HepG2 (cell line): ENCODE results near the gene GPR89A. TPM values are rescaled to one million over a fixed set of nuclear protein-coding genes. Genes with fewer than 3 reads are reported as not detected.

Source experiments
- ATAC-seq: fragments of 200-7000 bp; cut with Tn5 transposase; 3 replicates; pipeline ENCODE4 v1.9.1; 2020; ENCODE audit warnings: mild to moderate bottlenecking, moderate library complexity
- BruUV-seq: library from RNA; stranded (reverse); fragments of 400-500 nt; replicated peaks from 2 replicates; lab custom pipeline; 2021; lab: Mats Ljungman, UMichigan
- CTCF ChIA-PET: fragments of 300-600 bp; formaldehyde crosslinking; extraction: SDS; loops from one replicate; lab custom pipeline; 2021; ENCODE audit warnings: low total read pairs, inconsistent platforms, low intra/inter-chr PET ratio; lab: Yijun Ruan, JAX
- POLR2A ChIA-PET: fragments of 350-600 bp; sonication (Branson Sonifier 250); formaldehyde crosslinking; loops from one replicate; lab custom pipeline; 2020; ENCODE audit warnings: antibody characterized with exemption, inconsistent platforms; lab: Yijun Ruan, JAX
- DNase-seq: peaks from one replicate; pipeline ENCODE4 v3.0.0-alpha.2; 2015; ENCODE audit warnings: low spot score
- FAIRE-seq: peaks from 3 replicates; lab custom pipeline; 2011; peaks lifted over from hg19 to GRCh38; lab: Jason Lieb, UNC
- H2AFZ ChIP-seq: one replicate; pipeline ENCODE4 v1.6.1; 2011; ENCODE audit warnings: low read length, inconsistent platforms
- H3K27ac ChIP-seq: fragments of 300-600 bp; 3 replicates; pipeline ENCODE4 v1.8.0; 2011; ENCODE audit warnings: mixed run types, mild to moderate bottlenecking, mixed read lengths, low read length, inconsistent platforms; ENCODE audit not compliant: insufficient read depth; ENCODE audit errors: extremely low read length
- H3K27me3 ChIP-seq, 2 experiments: fragments of 200-600 bp in 1 of 2; 2 replicates in 1 of 2; 3 replicates in 1 of 2; pipeline versions ENCODE4 v1.6.0 to v1.8.0; 2011; ENCODE audit warnings: low read length in 2 of 2, mild to moderate bottlenecking in 2 of 2, moderate library complexity in 2 of 2, inconsistent platforms in 1 of 2; ENCODE audit not compliant: insufficient read depth in 2 of 2, control insufficient read depth in 1 of 2
- H3K36me3 ChIP-seq, 2 experiments: fragments of 200-600 bp in 1 of 2; replicated peaks in 1 of 2; 2 replicates in 1 of 2; 3 replicates in 1 of 2; pipeline versions ENCODE4 v1.5.1 to v1.8.0; 2011; ENCODE audit warnings: low read length in 2 of 2, inconsistent platforms in 1 of 2; ENCODE audit not compliant: insufficient read depth in 2 of 2, control insufficient read depth in 1 of 2
- H3K4me1 ChIP-seq: 2 replicates; pipeline ENCODE4 v1.5.1; 2012; ENCODE audit warnings: low read length, inconsistent platforms; ENCODE audit not compliant: insufficient read depth
- H3K4me2 ChIP-seq: 2 replicates; pipeline ENCODE4 v1.6.0; 2011; ENCODE audit warnings: low read depth, low read length, inconsistent platforms
- H3K4me3 ChIP-seq, 3 experiments: fragments of 200-600 bp in 1 of 3; sonication (generic), shearing (Covaris generic) in 1 of 3; replicated peaks in 1 of 3; 2 replicates each; pipeline ENCODE4 v1.5.1; 2011 to 2016; ENCODE audit warnings: low read length in 3 of 3, inconsistent platforms in 2 of 3, low read depth in 2 of 3, mild to moderate bottlenecking in 2 of 3, control low read depth in 1 of 3, mixed read lengths in 1 of 3; ENCODE audit not compliant: insufficient read depth in 1 of 3
- H3K79me2 ChIP-seq: one replicate; pipeline ENCODE4 v1.6.1; 2011; ENCODE audit warnings: low read length, inconsistent platforms; ENCODE audit not compliant: insufficient read depth
- H3K9ac ChIP-seq: 2 replicates; pipeline ENCODE4 v1.6.0; 2011; ENCODE audit warnings: mild to moderate bottlenecking, low read depth, low read length, inconsistent platforms; ENCODE audit not compliant: insufficient read depth
- H3K9me3 ChIP-seq: 2 replicates; pipeline ENCODE4 v1.5.1; 2012; ENCODE audit warnings: mild to moderate bottlenecking, low read length
- H4K20me1 ChIP-seq: 2 replicates; pipeline ENCODE4 v1.6.0; 2011; ENCODE audit warnings: inconsistent platforms, mild to moderate bottlenecking, low read length, moderate library complexity; ENCODE audit not compliant: insufficient read depth
- ARNTL ChIP-seq: sonication (generic); formaldehyde crosslinking; IDR thresholded peaks from 2 replicates; pipeline ENCODE4 v1.4.0; 2020; ENCODE audit warnings: mild to moderate bottlenecking, missing genetic modification reagents
- ATF2 ChIP-seq: sonication (generic); formaldehyde crosslinking; IDR thresholded peaks from 2 replicates; pipeline ENCODE4 v1.4.0; 2020; ENCODE audit warnings: missing genetic modification reagents
- HOMEZ ChIP-seq: IDR thresholded peaks from 2 replicates; pipeline ENCODE4 v1.6.1; 2016; ENCODE audit warnings: low read depth
- MATR3 ChIP-seq: sonication (generic); formaldehyde crosslinking; IDR thresholded peaks from 2 replicates; pipeline ENCODE4 v1.4.0; 2020; ENCODE audit warnings: missing genetic modification reagents
- ZBTB43 ChIP-seq: sonication (generic); formaldehyde crosslinking; conservative IDR thresholded peaks from 2 replicates; pipeline ENCODE4 v1.4.0; 2020; ENCODE audit warnings: missing genetic modification reagents
- ZNF207 ChIP-seq: fragments of 450-650 bp; IDR thresholded peaks from 2 replicates; pipeline ENCODE4 v1.6.1; 2016; ENCODE audit warnings: antibody characterized with exemption, borderline replicate concordance
- ZNF326 ChIP-seq: sonication (generic); formaldehyde crosslinking; IDR thresholded peaks from 2 replicates; pipeline ENCODE4 v1.4.0; 2020; ENCODE audit warnings: missing genetic modification reagents, borderline replicate concordance
- ZNF337 ChIP-seq: sonication (generic); formaldehyde crosslinking; IDR thresholded peaks from 2 replicates; pipeline ENCODE4 v1.5.1; 2020; ENCODE audit warnings: missing genetic modification reagents, low read depth, mild to moderate bottlenecking, borderline replicate concordance
- ZNF496 ChIP-seq: sonication (generic); formaldehyde crosslinking; IDR thresholded peaks from 2 replicates; pipeline ENCODE4 v1.8.1; 2023; ENCODE audit warnings: mild to moderate bottlenecking, moderate library complexity, missing genetic modification reagents; ENCODE audit not compliant: insufficient replicate concordance
- ZNF557 ChIP-seq: sonication (generic); formaldehyde crosslinking; IDR thresholded peaks from 2 replicates; pipeline ENCODE4 v1.4.0; 2020; ENCODE audit warnings: missing genetic modification reagents
- ZNF574 ChIP-seq: sonication (generic); formaldehyde crosslinking; IDR thresholded peaks from 2 replicates; pipeline ENCODE4 v1.4.0; 2020; ENCODE audit warnings: missing genetic modification reagents
- ZNF576 ChIP-seq: sonication (generic); formaldehyde crosslinking; IDR thresholded peaks from 2 replicates; pipeline ENCODE4 v1.4.0; 2020; ENCODE audit warnings: mild to moderate bottlenecking, missing genetic modification reagents
- WGBS: methylation state at CpG from one replicate; pipeline ENCODE4 v1.1.6; 2017; ENCODE audit warnings: low lambda C conversion rate; 5-methylcytosine and 5-hydroxymethylcytosine counted together
- in situ Hi-C: cut with HindIII; loops from 2 replicates; pipeline ENCODE4 v1.10.0; 2017; ENCODE audit warnings: low pct_unique_long_range_greater_than_20kb; ENCODE audit not compliant: extremely low pct_ligation_motif_present
- intact Hi-C: fragments of 100-400 bp; cut with micrococcal nuclease; formaldehyde crosslinking; loops from one replicate; pipeline ENCODE4 v1.10.0; 2022; ENCODE audit not compliant: unreplicated experiment
- polyA plus RNA-seq, 8 experiments: library from polyadenylated mRNA; depleted of rRNA in 3 of 8; stranded (reverse) in 7 of 8; unstranded in 1 of 8; fragments of >200 nt; fragmentation: Illumina TruSeq in 4 of 8; extraction: Trizol in 4 of 8; gene quantifications; 2 replicates each; pipeline versions ENCODE4 v1.2.1 to v1.2.3, GENCODE V29; 2011 to 2016; ENCODE audit warnings: low read depth in 4 of 8, missing spikeins in 1 of 8, mixed read lengths in 1 of 8; ENCODE audit not compliant: insufficient read depth in 1 of 8
- total RNA-seq, 5 experiments: library from RNA; depleted of rRNA; stranded (reverse); fragments of >200 nt; fragmentation: Illumina TruSeq; extraction: Trizol; gene quantifications; 2 replicates each; pipeline ENCODE4 v1.2.3, GENCODE V29; 2016; ENCODE audit warnings: low read depth in 1 of 5

GPR89A gene
- total and polyA plus RNA-seq, 2 of the 13 experiments (the other 11 are each of a cell fraction or from before 2014, with no cell fraction given), result 23.4 to 32.6 TPM

GRCh38 chr1:145695821-145696629 lies 88.2 kb downstream of the GPR89A start:
- TF ChIP-seq ZNF326 (CRISPR knock-in tag), result no peak
- TF ChIP-seq ZNF576 (CRISPR knock-in tag), result no peak
- TF ChIP-seq ATF2 (CRISPR knock-in tag), result no peak
- no peak for TF ChIP-seq ZBTB43 (CRISPR knock-in tag)
- TF ChIP-seq ZNF337, result no peak
- no peak for TF ChIP-seq HOMEZ
- TF ChIP-seq MATR3, result no peak
- TF ChIP-seq ARNTL, result no peak
- no peak for TF ChIP-seq ZNF557 (CRISPR knock-in tag)
- no peak for TF ChIP-seq ZNF207
- no peak for TF ChIP-seq ZNF574 (CRISPR knock-in tag)
- TF ChIP-seq ZNF496 (CRISPR knock-in tag), result no peak
- FAIRE-seq (no peak), ATAC-seq (no peak), DNase-seq (no peak)
- in situ Hi-C loops (no loop called here), intact Hi-C loops (loop anchor here (2.0 kb wide), 1 partner anchor 19 kb away; no protein-coding TSS in a partner anchor)
- POLR2A ChIA-PET, result interaction anchor here (1.7 kb wide), 1 partner anchor 12 kb away, joined by 5 read pairs; the partner anchor contains the start of gene PDZK1
- no TSS peak for BruUV-seq
- no peaks in the 10 kb centered on the region for H3K9me3 ChIP-seq
- no peak overlapping the region for H3K4me2 ChIP-seq
- no peak overlapping the region for H3K9ac ChIP-seq
- 93% methylated on average over 5 of the region's 5 CpGs for WGBS
- H4K20me1 ChIP-seq, result no peaks in the 10 kb centered on the region
- H3K4me3 ChIP-seq, result no peak overlapping the region
- no peak overlapping the region for H2AFZ ChIP-seq
- peaks cover 19% of the 10 kb centered on the region for H3K4me1 ChIP-seq
- no peaks in the 10 kb centered on the region for H3K27me3 ChIP-seq
- CTCF ChIA-PET, result no interaction called here
- H3K79me2 ChIP-seq, result peaks cover 2% of the 10 kb centered on the region
- peaks cover 1 to 6% of the 10 kb centered on the region in 2 experiments; a peak in 4 of 5 replicates for H3K36me3 ChIP-seq
- H3K27ac ChIP-seq, result no peak overlapping the region
